Pancreas (tissue), 10 donors: ENCODE data around the gene MEF2C. TPM values are rescaled to one million over a fixed set of nuclear protein-coding genes. Genes with fewer than 3 reads are reported as not detected.

Experiments used
- ATAC-seq, 4 donors: fragments of 200-7000 bp; cut with Tn5 transposase; one replicate each; pipeline versions ENCODE4 v1.8.0 to v1.9.1; 2020; ENCODE audit warnings: mild to moderate bottlenecking in 4 of 4, moderate library complexity in 4 of 4
- DNase-seq, 6 donors: peaks; one replicate each; pipeline ENCODE4 v3.0.0-alpha.2; 2020
- FAIRE-seq: peaks from 2 replicates; lab custom pipeline; 2012; peaks lifted over from hg19 to GRCh38; lab: Jason Lieb, UNC
- H3K27ac ChIP-seq, 4 donors: fragments of 200-600 bp; sonication (generic); 1 replicate in 3 of 4; 2 replicates in 1 of 4; pipeline versions ENCODE4 v1.5.0 to v1.8.0; 2020
- H3K27me3 ChIP-seq, 4 donors: fragments of 200-600 bp; one replicate each; pipeline ENCODE4 v1.8.0; 2021
- H3K36me3 ChIP-seq, 3 donors: fragments of 200-600 bp; sonication (generic) in 1 of 3; one replicate each; pipeline versions ENCODE4 v1.5.0 to v1.8.0; 2020 to 2021
- H3K4me1 ChIP-seq, 3 donors: fragments of 200-600 bp; one replicate each; pipeline ENCODE4 v1.8.0; 2021
- H3K4me3 ChIP-seq, 4 donors: fragments of 200-600 bp; sonication (generic) in 2 of 4; one replicate each; pipeline versions ENCODE4 v1.5.0 to v1.8.0; 2020 to 2021
- H3K9me3 ChIP-seq, 4 donors: fragments of 200-600 bp; one replicate each; pipeline ENCODE4 v1.8.0; 2021
- WGBS, 2 donors: extraction: QIAGEN DNeasy Blood & Tissue Kit; methylation state at CpG; one replicate each; pipeline ENCODE4 v1.1.7; 2013; 5-methylcytosine and 5-hydroxymethylcytosine counted together
- intact Hi-C, 3 donors: fragments of 100-400 bp; cut with DNase I; formaldehyde crosslinking; loops; one replicate each; pipeline versions ENCODE4 v1.11.1 to v1.14.2; 2022
- polyA plus RNA-seq, 2 donors: library from polyadenylated mRNA; stranded (reverse); fragments of 200-250 nt; gene quantifications; one replicate each; pipeline ENCODE4 v1.2.3, GENCODE V29; 2013
- total RNA-seq, 6 donors: library from RNA; stranded (reverse); fragmentation: NEBNext Ultra II Directional in 4 of 6; extraction: Animal tissue kit (Norgen Biotek cat#: 25700) in 4 of 6; gene quantifications; one replicate each; pipeline versions ENCODE4 v1.2.1 to v1.2.4, GENCODE V29; 2021 to 2023
- TF ChIP-seq, protein P1 (sequence below), 4 donors: fragments of 200-600 bp; sonication (generic) in 3 of 4; IDR thresholded peaks; one replicate each; pipeline versions ENCODE4 v1.5.0 to v1.8.0; 2021; ENCODE audit warnings: antibody characterized with exemption in 4 of 4
- donor health status: healthy with polysubstance abuse.
- donor health status: DM: no; HTN: no; CAD: no; lungs with moderate emphysema.
- donor health status: DM: no; HTN: no; CAD: no.
- donor health status: control.
- donor health status: control.
- donor health status: Bipolar disorder and iron deficiency.
- donor health status: DM: yes; HTN: yes; CAD: no.
- donor health status: DM: no; HTN: no; CAD: no.
- donor health status: DM: no; HTN: no; CAD: no.
- donor health status: DM: yes; HTN: yes; CAD: no.

MEF2C gene
- total and polyA plus RNA-seq, 8 donors: 1.5 to 19.9 (median 4.8) TPM

DNA sequence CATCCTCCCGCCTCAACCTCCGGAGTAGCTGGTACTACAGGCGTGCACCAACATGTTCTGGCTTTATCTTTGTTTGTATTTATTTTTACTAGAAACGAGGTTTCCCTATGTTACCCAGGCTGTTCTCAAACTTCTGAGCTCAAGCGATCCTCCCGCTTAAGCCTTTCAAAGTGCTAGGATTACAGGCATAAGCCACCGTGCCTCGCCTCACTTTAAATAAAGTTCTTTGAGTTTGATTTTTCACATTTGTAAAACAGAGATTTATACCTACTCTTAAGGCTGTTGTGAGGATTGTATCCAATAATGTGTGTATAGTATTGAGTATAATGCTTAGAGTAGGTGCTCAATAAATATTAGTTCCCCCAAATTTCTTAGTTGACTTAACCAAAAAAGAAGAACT, 75.7 kb downstream of the MEF2C start:
- FAIRE-seq (no peak), DNase-seq (no peak), ATAC-seq (no peak)
- no peaks in the 10 kb centered on the region for H3K4me1 ChIP-seq
- TF ChIP-seq, protein P1, sequence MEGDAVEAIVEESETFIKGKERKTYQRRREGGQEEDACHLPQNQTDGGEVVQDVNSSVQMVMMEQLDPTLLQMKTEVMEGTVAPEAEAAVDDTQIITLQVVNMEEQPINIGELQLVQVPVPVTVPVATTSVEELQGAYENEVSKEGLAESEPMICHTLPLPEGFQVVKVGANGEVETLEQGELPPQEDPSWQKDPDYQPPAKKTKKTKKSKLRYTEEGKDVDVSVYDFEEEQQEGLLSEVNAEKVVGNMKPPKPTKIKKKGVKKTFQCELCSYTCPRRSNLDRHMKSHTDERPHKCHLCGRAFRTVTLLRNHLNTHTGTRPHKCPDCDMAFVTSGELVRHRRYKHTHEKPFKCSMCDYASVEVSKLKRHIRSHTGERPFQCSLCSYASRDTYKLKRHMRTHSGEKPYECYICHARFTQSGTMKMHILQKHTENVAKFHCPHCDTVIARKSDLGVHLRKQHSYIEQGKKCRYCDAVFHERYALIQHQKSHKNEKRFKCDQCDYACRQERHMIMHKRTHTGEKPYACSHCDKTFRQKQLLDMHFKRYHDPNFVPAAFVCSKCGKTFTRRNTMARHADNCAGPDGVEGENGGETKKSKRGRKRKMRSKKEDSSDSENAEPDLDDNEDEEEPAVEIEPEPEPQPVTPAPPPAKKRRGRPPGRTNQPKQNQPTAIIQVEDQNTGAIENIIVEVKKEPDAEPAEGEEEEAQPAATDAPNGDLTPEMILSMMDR (IDR thresholded peaks at IDR 0.05): no peak
- no peak overlapping the region for H3K4me3 ChIP-seq
- WGBS, 2 donors: 88 to 90% methylated on average over 8 of the region's 8 CpGs
- no peaks in the 10 kb centered on the region for H3K9me3 ChIP-seq
- no peak overlapping the region for H3K27ac ChIP-seq
- intact Hi-C loops: no loop called here
- H3K36me3 ChIP-seq: no peaks in the 10 kb centered on the region
- H3K27me3 ChIP-seq: no peaks in the 10 kb centered on the region

DNA sequence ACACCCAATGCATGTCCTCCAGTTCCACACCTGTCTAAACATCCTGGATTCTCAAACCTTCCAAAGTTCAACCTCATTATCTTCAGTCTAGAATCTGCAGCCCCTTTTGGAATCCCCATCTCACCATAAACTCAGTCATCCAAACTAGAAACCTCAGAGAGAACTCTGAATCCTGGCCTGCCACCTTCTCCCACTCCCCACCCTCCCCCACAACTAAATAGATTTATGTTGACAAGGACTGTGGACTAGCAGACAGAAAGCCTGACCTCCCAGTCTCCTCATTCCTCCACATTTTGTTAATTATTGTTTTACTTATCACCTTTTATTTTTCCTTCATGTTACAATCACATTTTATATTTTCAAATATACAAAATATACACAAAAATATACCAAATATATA, 76.6 kb downstream of the MEF2C start:
- Histone ChIP-seq H3K4me1 (no peaks in the 10 kb centered on the region), H3K27ac (no peak overlapping the region), H3K36me3 (no peaks in the 10 kb centered on the region), H3K27me3 (no peaks in the 10 kb centered on the region), H3K9me3 (no peaks in the 10 kb centered on the region), H3K4me3 (no peak overlapping the region)
- TF ChIP-seq, protein P1 (IDR thresholded peaks at IDR 0.05): no peak
- DNase-seq (no peak), ATAC-seq (no peak), FAIRE-seq (no peak)
- intact Hi-C loops: no loop called here

DNA sequence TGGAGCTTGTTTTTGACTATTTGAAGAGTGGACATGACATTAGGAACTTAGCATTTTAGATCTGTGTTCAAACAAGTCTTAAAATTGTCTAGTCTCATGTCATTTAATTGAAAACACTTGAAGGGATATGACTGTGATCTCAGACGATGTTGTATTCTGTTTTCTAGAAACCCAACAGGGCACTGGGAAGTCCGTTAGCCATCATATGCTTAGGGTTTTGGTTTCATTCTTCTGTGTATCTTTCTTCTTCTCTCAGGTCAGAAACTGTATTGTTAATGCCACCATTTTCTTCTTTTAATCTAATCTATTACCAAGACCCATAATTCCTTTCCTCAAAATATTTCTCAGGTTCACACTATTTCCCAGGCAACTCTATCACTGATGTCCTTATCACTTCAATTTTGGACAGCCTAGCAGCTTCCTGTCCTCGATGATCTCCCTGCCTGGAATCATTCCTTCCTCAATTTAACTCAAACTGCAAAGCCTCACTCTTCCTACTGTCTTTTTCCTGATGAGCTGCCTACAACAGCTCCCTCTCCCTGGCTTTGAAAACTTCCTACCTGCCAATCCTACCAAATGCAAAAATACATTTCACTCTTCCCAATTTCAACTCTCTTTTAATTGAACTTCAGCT, 77.7 kb downstream of the MEF2C start:
- no peak for DNase-seq
- Histone ChIP-seq H3K4me3 (no peak overlapping the region), H3K27me3 (no peaks in the 10 kb centered on the region), H3K9me3 (no peaks in the 10 kb centered on the region), H3K36me3 (no peaks in the 10 kb centered on the region), H3K27ac (no peak overlapping the region), H3K4me1 (no peaks in the 10 kb centered on the region)
- no peak for FAIRE-seq
- TF ChIP-seq, protein P1 (IDR thresholded peaks at IDR 0.05): no peak
- intact Hi-C loops: no loop called here
- ATAC-seq: no peak
- WGBS, 2 donors: 78% methylated on average over 3 of the region's 3 CpGs

DNA sequence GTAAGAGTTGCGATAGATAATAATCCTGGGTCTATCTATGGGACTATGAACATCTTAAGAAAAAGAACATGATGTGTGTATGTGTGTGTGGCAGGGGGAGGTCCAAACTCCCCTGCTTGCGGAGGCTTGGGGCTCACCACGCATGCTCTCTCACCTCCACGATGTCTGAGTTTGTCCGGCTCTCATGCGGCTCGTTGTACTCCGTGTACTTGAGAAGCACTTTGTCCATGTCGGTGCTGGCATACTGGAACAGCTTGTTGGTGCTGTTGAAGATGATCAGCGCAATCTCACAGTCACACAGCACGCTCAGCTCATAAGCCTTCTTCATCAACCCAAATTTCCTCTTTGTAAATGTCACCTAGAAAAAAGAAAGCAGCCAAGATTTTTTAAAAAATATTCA, 78.5 kb downstream of the MEF2C start:
- 94 to 95% methylated on average over 11 of the region's 11 CpGs for WGBS, 2 donors
- no peak overlapping the region for H3K27ac ChIP-seq
- intact Hi-C loops: no loop called here
- FAIRE-seq (no peak), DNase-seq (no peak), ATAC-seq (no peak)
- TF ChIP-seq, protein P1 (IDR thresholded peaks at IDR 0.05): no peak
- H3K4me1 ChIP-seq: no peaks in the 10 kb centered on the region
- no peaks in the 10 kb centered on the region for H3K9me3 ChIP-seq
- H3K36me3 ChIP-seq: no peaks in the 10 kb centered on the region
- H3K27me3 ChIP-seq: no peaks in the 10 kb centered on the region
- H3K4me3 ChIP-seq: no peak overlapping the region

DNA sequence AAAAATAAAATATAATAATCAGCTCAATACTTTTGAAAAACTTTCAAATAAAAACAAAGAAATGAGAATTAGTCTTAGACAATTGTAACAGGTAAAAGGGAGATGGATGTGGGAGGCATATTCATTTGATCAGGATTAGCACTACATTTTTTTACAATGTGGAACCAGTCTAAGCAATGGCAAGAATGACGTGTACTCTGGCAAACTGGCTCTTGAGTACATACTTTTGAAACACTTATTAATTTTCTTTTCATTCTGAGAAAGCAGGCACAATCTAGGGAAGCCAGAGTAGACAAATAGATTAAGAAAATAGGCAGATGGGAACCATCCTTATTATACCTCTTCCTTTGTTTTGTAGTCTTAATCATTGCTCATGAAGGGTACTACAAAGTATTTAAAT, 79.7 kb downstream of the MEF2C start:
- ATAC-seq (no peak), DNase-seq (no peak), FAIRE-seq (no peak)
- Histone ChIP-seq H3K27ac (no peak overlapping the region), H3K4me1 (no peaks in the 10 kb centered on the region), H3K9me3 (no peaks in the 10 kb centered on the region), H3K36me3 (no peaks in the 10 kb centered on the region), H3K4me3 (no peak overlapping the region), H3K27me3 (no peaks in the 10 kb centered on the region)
- intact Hi-C loops: no loop called here
- TF ChIP-seq, protein P1 (IDR thresholded peaks at IDR 0.05): no peak
- 68 to 81% methylated on average over 1 of the region's 1 CpG for WGBS, 2 donors
